ENCODE measurements around the gene GRID2.

GRCh38 chr4:93342738-93343137, 1039.0 kb downstream of the GRID2 start:
- TF ChIP-seq CTCF (conservative IDR thresholded peaks at IDR 0.05; ENCODE audit: low read depth, low read length): no peak
- TF ChIP-seq EZH2 (IDR thresholded peaks at IDR 0.05; ENCODE audit: low read length, unreplicated experiment): no peak
- no peak for TF ChIP-seq EZH2phosphoT487 (IDR thresholded peaks at IDR 0.05; ENCODE audit: borderline replicate concordance, low read length)
